Activated CD4-positive, CD25-positive, alpha-beta regulatory T cell treated with anti-CD3 and anti-CD28 coated beads, Interleukin-2, amount 50 U/mL, for 24 hours (primary cell): ENCODE measurements around the gene ZBTB7A.

Source experiments
- ATAC-seq, 2 donors: fragments of 150-1000 bp; cut with Tn5 transposase; one replicate each; pipeline ENCODE4 v1.10.0; 2021; ENCODE audit warnings: mild to moderate bottlenecking in 1 of 2, moderate library complexity in 1 of 2

ZBTB7A gene

DNA sequence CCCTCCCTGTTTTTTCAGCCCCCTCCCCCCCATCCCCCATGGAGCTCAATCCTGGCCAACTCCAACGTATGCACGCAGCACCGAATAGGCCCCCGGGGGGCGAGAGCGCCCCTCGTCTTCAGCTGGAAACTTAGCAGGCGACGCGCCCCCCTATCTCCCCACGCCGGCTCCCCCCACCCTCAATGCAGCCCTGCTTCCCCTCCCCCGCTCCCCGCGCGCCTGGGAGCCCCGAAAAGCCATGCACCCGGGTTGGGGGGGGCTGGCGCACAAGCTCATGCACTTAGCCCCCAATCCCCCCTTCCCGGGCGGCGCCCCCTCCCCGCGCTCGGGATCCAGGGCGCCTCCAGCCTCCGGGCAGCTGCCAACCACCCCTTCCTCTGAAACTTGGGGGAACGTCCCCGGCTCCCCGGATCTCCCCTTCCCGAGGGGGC lies 508 bp downstream of the ZBTB7A start:
- ATAC-seq = no peak

DNA sequence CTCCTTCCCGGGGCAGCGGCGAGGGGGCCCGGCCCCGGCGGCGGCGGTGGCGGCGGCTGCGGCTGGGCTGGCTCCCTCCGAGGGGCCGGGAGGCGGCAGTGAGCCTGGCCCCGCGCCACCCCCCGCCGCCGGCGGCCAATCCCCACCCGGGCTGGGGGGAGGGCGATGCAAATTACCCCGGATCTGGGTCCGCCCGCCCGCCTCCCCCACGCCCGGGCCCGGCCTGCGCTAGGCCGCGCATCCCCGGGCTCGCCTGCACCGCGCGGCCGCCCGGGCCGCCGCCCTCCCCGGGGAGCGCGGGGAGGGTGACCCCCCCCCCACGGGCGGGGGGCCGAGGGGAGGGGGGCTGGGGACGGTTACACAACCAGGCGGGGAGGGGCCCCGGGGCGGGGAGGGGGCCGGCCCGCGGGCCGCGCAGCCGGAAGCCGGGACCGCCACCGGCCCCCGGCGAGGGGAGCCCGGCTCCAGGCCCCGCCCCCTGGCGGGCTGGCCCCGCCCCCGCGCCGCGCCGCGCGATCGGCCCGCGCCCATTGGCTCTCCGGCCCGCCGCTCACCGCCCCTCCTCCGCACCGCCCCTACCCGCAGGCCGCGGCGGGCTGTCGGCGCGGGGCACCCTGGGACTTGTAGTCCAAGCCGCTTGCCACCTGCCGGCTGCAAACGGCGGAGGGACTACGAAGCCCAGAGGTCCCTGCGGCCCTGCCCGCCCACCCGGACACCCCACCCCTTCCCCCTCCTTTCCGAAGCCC lies 1.1 kb downstream of the ZBTB7A start:
- peak; percentile 82 to 85 for ATAC-seq

DNA sequence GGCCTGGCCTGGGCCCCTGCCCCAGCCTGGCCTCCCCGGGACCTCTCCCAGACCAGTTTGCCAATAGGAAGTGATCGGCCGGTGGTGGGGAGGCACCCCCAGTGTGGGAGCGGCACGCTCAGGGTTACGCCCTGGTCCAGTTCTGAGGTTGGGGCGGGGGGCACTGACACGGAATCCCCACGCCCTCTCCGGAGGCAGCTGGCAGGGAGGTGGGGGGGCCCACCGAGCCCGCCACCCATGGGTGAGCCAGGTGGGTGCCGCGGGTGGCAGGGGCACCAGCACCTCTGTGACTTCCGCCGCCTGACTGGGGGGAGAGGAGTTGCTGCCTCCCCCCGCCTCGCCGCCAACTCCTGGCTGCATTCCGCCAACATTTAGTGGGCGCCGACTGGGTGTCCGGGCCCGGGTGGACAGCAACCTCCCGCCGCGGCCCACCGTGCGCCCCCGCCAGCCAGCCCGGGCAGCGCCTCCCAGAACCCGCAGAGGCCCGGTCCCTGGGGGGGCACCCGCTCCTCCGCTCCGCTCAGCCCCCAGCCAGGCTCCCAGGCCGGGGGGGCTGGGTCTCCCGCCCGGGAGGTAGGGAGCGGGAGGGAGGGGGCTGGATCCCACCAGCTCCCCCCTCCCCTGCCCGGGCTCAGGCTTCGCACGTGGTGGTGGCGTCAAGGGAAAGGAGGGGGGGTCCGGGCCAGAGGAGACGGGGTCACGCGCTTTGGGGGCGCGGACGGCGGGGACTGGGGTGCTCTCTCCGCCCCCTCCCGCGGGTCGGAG lies 2.0 kb downstream of the ZBTB7A start:
- ATAC-seq = no peak

DNA sequence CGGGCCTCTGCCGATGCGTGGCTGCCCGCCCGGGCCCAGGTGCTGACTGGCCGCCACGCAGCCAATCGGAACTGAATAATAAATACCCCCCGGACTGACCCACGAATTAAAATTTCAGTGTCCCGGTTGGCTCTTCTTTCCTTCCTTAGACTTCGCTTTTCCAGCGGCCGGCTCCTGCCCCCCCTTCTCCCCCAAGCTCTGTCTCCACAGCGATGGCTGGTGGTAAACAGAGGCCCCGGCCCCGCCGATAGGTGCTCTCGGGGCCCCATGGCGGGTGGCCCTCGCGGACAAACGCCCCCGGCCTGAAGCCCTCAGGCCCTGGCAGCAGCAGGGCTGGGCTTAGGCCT lies 2.6 kb downstream of the ZBTB7A start:
- no peak for ATAC-seq

DNA sequence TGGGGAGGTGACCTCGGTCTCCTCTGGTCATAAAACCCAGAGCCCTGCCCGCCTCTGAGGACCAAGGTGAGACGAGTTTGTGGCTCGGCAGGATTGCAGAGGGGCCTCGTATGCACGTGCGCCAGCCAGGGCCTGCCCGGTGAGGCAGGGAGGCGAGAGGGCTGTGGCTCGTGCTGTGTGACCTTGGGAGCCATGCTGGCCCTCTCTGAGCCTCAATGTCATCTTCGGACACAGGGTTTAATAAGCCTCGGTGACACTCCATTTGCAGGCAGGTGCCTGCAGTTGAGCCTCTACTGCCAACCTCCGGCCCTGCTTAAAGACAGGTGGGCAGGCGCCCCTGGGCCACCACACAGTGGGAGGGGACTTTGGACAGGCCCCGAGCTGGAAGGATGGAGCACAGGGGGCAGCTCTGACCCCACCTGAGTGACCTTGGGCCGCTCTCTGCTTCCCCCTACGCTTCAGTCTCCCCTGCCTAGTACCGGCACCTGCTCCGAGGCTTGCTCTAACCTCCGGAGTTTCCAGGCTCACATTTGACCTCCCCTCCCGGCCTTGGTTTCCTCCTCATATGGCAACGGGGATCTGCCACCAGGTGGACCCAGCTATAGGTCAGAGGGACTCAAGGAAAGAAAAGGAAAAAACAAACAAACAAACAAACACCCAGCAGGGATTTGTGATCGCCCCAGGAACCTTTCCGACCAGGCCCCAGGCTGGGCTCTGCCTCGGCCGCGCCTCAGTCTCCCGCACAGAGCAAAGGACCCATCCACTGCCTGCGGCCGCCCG lies 3.1 kb downstream of the ZBTB7A start:
- no peak for ATAC-seq

DNA sequence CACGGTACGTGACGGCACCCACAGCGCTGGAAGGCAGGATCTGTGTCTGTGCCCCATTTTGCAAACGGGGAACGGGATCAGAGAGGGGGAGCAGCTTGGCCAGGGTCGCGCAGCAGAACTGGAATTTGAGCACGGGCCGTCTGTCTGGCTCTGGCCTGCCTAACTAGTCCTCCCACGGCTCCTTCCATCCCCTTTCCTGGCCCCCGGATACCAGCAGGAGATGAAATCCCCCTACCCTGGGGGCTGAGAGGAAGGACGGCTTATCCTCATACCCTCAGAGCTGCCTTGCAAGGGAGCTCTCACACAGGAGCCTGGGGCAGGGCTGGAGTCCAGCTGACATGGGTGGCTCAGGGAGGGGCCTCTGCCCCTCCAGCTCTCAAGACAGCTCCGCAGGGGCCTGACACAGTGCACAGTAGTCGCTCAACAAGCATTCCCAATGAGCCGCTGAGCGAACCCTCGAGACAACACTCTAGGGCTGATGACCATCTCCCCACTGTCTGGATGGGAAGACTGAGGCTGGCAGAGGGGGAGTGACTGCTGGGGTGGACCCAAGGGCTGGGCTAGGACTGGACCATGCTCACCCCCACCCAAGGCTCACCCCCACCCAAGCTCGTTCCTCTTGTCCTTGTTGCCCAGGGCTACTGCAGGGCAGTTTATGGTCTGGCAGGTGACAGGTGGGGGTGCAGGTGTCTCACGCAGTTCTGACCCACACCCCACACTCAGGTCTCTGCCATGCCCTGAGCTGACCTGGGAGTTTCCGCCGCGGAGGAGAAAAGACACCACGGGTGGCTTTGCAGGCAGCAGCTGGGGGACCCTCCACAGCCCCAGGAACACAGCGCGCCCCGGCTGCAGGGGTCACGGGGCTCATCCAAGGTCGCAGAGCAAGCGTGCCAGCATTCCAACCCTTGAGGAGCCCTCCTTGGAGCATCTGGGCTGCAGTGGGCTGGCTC lies 4.0 kb downstream of the ZBTB7A start:
- no peak for ATAC-seq

DNA sequence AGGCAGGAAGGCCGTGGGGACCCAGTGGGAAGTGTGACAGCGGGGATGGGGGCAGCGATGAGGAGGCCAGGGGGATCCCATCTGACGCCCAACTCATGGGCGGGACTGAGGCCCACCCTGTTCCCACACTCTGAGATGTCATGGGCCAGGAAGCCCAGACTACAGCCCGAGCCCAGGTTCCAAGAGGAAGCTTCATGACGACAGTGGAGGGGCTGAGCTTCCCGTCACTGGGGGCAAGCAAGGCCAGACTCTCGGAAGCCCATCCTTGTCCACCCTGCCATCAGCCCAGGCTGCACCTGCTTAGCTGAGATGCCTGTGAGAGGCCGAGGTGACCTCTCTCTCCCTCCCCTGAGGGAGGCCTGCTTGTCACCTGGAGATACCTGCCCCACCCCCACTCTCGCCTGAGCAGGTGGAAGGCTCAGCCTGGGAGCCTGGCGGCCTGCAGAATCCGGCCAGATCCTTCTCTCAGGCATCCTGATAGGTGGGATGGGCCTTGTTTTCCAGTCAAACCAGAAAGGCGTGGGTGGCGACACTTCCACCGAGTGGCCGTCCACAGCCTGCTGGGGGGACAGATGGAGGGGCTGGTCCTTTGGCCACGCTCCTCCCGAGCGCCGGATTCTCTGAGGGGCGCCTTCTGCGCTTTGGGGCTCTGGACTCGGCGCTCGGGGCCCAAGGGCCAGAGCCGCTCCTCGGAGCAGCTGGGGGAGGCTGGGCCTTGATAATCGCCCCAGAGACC lies 4.8 kb downstream of the ZBTB7A start:
- no peak for ATAC-seq

DNA sequence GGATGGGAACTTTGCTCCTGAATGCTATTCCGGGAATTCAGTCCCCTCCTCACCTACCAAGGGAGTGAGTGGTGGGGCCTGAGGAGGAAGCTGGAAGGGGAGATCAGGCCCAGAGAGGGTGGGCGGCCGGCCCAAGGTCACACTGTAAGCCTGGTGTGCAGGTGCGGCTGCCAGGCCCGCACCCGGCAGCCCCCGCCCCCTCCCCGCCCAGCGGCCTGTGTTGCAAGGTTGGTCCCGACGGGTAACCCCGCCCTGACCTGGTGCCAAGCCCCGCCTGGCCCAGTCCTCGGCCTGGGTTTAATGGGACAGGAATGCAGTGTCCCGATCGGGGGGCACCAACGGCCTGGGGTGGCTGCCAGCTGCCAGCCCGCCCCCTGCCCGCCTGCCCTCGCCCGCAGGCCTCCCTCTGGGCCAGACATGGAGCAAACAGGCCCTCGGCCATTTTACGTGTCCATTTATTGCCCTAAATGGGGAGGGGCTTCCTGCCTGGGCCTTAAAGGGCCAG lies 5.5 kb downstream of the ZBTB7A start:
- no peak for ATAC-seq

DNA sequence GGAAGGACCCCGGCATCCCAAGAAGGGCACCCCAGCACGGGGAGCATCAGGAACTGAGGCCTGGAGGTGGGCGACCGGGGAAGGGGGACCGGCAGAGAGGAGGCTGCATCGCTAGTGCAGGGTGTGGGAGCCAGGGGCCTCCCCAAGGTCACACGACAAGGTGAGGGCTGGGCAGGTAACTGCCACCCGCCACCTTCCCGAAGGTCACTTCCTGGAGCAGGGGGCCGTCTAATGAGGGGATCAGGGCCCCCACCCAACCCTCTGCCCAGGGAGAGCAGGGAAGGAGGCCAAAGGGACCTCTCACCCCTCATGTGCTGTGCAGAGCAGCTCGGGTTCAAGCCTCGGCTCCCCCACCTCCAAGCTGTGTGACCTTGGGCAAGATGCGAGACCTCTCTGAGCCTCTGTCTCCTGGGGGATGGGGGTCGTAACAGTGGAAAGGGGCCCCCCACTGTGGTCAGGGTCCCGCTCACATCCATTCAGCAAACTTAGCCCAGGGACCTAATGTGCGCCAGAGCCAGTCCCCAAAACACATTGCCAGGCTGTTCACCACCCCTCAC lies 6.0 kb downstream of the ZBTB7A start:
- no peak for ATAC-seq

DNA sequence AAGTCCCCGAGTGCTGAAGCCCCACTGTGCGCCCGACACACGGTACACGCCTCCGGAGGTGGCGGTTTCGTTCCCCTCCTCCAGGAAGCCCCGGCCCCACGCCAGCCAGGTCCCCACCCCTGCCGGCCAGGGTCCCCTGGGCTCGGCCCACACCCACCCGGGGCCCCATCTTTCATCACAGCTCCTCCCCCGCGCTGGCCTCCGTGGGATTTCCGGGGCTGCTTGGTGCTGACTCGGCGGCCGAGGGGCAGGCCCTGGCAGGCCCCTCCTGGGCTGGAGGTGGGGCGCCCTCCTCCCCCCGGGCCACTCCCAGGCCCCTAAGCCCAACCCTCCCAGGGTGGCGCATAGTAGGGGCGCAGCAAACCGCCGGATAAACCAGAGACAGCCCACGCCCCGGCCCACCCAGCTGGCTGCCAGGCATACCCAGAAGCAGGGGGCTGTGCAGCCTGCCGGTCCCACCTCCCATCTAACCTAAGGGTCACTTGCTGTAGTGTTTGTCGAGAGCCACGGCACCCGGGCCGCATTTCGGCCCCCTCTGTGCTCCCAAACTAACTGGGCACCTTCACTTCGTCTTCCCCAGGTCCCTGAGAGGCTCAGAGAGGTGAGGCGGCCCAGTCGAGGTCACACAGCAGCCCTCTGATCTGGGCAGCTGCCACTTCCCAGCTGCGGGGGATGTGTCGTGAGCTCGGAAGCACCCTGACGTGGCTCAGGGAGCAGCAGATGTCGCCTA lies 6.6 kb downstream of the ZBTB7A start:
- peak; percentile 40 to 46 for ATAC-seq

DNA sequence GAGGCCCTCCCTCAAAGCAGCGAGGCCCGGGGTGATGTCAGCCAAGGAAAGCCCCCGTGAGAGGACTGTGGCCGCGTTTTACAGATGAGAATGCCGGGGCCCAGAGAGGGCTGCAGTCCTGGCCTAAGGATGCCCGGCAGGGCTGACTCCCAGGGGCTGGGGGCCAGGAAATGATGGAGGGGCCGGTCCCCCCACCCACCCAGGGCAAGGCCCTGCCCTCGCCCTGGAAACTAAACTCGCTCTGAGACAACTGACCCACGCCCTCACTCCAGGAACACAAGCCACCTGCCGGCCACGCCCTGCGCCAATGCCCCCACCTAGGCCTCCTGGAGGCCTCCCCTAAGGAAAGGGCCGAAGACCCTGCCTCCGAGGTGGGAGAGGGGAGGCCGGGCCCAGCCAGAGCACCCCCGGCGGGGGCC lies 7.2 kb downstream of the ZBTB7A start:
- ATAC-seq = no peak

DNA sequence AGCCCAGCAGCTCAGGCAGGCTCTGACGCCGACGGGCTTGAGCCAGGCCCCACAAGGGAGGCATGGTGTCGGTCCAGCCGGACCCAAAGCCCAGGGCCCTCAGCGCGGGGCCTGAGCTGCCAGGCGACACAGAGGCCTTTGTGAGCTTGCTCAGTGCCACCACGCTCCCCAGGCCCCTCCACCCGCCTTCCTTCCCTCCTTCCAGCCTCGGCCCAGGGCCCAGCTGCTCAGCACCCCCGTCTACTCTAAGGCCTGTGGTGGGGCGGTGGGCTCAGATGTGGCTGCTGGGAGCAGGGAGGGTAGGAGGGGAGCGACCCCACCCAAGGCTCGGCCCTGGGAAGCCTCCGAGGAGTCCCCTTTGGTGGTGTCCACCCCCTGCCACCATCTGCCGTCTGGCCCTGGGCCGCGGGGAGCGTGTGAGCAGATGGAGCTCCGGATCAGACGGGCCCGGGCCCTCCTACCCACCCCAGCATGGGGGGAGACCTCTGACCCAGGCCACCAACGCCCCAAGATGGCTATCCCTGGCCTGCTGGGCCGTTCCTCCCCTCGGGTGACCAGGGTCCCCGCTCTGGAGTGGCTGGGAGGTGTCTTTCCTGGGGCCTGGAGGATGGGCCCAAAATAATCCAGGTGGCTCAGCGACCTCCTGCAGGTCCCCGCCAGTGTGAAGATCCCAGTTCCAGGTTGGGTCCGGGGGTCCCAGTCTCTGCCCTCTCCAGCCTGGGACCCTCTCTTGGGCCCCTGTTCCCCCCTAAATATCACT lies 7.8 kb downstream of the ZBTB7A start:
- no peak for ATAC-seq

DNA sequence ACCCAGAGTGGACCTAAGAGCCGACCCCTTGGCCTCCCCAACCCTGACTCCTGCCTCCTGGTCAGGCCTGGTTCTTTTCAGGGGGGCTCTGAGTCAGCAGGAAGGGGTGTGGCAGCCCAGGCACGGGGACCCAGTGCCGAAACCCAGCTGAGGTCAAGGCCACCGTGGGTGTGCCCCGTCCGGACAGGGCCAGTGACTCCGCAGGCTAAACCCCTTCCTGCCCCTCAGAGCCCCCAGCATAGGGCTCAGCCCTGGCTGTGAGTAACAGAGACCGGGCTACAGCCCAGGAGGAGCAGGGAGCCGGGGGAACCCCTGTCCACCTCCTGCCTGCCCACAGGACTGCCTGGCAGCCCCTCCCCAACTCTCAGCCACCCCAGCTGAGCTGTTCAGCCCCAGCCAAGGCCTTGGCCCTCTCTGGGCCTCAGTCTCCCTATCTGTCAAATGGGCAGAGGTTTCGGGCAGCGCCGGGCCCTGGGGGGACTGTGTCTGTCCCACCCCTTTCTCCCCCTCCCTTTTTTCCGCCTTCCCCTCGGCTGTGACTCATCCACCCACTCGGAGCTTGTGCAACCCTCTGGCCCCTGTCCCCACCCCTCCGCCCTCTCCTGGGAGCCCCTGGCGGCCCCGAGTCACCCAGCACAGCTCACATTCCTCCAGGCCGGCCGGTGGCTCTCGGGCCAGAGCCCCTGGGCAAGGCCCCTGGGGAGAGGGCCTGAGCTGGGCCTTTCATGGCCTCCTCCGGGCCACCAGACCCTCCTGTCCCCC lies 8.6 kb downstream of the ZBTB7A start:
- peak; percentile 55 to 61 for ATAC-seq

DNA sequence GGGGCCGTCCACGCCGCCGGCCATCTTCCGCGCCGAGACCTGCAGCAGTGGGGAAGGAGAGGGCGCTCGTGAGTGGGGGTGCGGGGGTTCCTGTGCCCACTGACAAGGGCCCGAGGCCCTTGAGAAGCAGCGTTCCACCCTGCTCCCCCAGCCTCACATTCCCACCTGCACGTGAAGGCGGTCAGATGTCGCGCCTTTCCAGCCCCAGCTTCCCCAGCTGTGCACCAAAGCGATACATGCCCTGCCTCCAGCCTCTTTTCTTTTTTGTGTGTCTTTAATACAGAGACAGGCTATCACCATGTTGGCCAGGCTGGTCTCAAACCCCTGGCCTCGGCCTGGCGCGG lies 11.5 kb downstream of the ZBTB7A start:
- no peak for ATAC-seq

DNA sequence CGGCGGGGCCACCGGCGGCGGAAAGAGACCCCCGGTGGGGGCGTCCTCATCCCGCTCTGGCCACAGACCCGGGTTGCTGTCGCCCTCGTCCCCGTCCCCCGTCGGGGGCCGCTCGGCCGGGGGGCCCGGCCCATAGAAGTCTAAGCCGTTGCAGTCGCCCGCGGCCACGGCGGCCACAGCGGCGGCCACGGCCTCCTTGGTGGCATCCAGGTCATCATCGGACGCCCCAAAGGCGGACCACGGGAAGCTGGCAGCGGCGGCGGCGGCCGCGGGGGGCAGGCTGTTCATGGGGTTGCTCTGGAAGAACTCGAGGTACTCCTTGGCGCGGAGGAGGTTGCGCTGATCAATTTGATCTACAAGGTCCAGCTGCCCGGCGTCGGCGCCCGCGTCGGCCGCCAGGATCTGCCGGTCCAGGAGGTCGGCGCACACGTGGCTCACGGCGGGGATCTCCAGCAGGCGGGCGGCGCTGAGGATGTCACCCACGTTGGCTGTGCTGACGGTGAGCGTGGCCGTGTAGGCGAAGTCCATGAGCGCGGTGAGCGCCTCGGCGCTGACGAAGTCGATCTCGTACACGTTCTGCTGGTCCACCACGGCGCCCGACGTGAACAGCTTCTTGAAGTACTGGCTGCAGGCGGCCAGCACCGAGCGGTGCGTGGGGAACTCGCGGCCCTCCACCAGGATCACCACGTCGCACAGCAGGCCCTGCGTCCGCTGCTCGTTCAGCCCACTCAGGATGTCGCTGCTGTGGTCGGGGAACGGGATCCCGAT lies 12.1 kb downstream of the ZBTB7A start:
- no peak for ATAC-seq

DNA sequence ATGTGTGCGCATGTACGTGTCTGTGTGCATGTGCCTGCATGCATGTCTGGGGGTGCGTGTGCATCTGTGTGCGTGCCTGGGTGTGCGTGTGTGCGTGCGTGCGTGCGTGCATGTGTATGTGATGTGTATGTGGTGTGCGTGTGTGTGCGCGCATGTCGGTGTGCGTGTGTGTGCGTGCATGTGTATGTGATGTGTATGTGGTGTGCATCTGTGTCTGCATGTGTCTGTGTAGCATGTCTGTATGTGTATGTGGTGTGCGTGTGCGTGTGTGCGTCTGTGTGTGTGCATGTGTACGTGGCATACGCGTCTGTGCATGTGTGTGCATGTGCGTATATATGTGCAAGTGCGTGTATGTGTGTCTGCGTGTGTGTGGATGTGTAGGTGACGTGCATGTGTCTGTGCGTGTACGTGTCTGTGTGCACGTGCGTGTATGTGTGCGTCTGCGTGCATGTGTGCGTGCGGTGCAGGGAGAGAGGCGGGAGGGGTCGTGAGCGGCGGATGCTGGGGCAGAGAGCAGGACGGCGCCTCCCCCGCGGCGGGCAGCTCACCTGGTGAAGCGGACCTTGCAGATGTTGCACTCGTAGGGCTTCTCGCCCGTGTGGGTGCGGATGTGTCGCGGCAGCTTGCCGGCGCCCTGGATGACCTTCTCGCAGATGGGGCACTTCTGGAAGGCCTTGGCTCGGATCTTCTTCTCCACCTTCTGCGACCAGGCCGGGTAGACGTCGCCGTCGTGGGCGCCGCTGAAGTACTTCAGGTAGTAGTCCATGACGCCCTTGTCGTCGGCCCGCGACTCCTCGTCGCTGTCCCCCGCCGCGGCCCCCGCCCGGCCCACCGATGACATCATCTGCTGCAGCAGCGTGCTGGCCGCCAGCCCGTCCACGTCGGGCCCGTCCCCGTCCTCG lies 13.0 kb downstream of the ZBTB7A start:
- ATAC-seq = no peak

DNA sequence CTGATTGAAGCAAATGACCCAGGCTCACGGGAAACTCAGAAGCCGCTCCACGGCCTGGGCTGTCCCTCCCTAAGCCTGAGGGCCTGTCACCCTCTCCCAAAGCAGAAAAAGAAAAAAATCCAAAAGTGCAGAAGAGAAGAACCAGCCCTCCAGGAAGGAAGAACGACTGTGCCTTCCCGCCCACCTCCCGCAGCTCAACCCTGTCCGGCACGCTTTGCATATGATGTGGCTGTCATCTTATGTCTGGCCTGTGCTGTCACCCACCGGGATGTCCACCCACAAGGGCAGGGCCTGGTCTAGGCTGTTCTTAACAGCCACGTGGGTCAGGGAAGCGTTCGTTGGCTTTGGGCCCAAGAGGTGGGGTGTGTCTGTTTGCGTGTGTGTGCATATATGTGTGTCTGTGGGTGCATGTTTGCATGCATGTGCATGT lies 13.7 kb downstream of the ZBTB7A start:
- ATAC-seq = no peak
